Activated CD8-positive, alpha-beta memory T cell treated with anti-CD3 and anti-CD28 coated beads for 36 hours (primary cell): ENCODE results near the gene SLC39A12. TPM values are rescaled to one million over a fixed set of nuclear protein-coding genes. Genes with fewer than 3 reads are reported as not detected.

Experiments used
- total RNA-seq, 2 experiments: library from RNA; stranded (reverse); gene quantifications; one replicate each; pipeline ENCODE4 v1.2.3, GENCODE V29; 2021

The SLC39A12 gene
- total RNA-seq, 2 experiments from 2014 or later: not detected

Other genes starting within 250 kb of the SLC39A12 start
- under 1 TPM; 0.04 TPM for gene TMEM236, start 199.7 kb upstream of the SLC39A12 start, total RNA-seq
- gene MRC1, start 142.6 kb upstream of the SLC39A12 start, total RNA-seq: under 1 TPM in 1 of 2 experiments, not detected in 1; 0.04 TPM
- gene CACNB2, start 188.5 kb downstream of the SLC39A12 start, total RNA-seq: not detected